Esophagus squamous epithelium (tissue), 4 donors: ENCODE data around the gene PAPSS2.

ENCODE experiments used
- CTCF ChIP-seq, 6 experiments: fragments of 450-650 bp in 4 of 6; fragments of 200-600 bp in 2 of 6; sonication (generic) in 2 of 6; IDR thresholded peaks; one replicate each; pipeline ENCODE4 v1.5.1; 2016 to 2019; ENCODE audit warnings: antibody characterized with exemption in 6 of 6, mild to moderate bottlenecking in 4 of 6, moderate library complexity in 4 of 6
- POLR2A ChIP-seq, 4 donors: fragments of 450-650 bp; IDR thresholded peaks; one replicate each; pipeline ENCODE4 v1.6.1; 2017; ENCODE audit warnings: antibody characterized with exemption in 4 of 4, mild to moderate bottlenecking in 4 of 4, moderate library complexity in 3 of 4

GRCh38 chr10:87683356-87683755 is 23.7 kb downstream of the PAPSS2 start:
- no peak for TF ChIP-seq CTCF (IDR thresholded peaks at IDR 0.05)
- TF ChIP-seq POLR2A (IDR thresholded peaks at IDR 0.05): no peak
